SK-N-MC (cell line): Measurements from ENCODE around the gene RAB15.

Experiments used
- EZH2 ChIP-seq: fragments of 200-600 bp; sonication (generic); IDR thresholded peaks from one replicate; pipeline ENCODE4 v1.6.1; 2017; ENCODE audit warnings: antibody characterized with exemption
- FOXP2 ChIP-seq: optimal IDR thresholded peaks from 2 replicates; pipeline ENCODE3; 2011; ENCODE audit warnings: mild to moderate bottlenecking, moderate library complexity; ENCODE audit not compliant: insufficient read depth; ENCODE audit errors: extremely low read length, control extremely low read depth

DNA sequence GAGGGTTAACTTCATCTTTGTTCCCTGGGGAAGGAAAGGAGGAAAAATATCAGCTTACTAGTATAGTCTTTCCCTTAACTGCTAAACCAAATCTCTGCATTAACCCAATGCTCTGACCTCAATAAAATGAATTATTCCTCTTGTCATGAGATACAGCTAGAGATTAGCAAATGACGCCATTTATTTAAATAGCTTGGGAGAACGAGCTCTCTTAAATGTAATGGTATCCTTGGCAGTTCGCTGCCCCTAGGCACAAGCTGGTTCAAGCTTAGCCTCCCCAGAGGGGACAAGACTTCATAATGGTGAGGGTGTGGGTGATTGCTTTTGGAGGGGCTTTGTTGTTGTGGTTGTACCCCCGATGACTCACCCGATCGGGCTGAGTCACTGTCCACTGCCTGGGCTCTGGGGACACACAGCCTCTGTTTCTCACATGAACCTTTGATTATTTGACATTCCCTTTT lies 34.2 kb upstream of the RAB15 start:
- no peak for TF ChIP-seq FOXP2
- no peak for TF ChIP-seq EZH2
